GM23338 (cell line): ENCODE measurements around the gene MOXD1. TPM values are rescaled to one million over a fixed set of nuclear protein-coding genes. Genes with fewer than 3 reads are reported as not detected.

Experiments
- ATAC-seq: fragments of 200-7000 bp; cut with Tn5 transposase; 3 replicates; pipeline ENCODE4 v1.9.1; 2020
- DNase-seq: peaks from one replicate; pipeline ENCODE4 v3.0.0-alpha.2; 2015; ENCODE audit warnings: low spot score
- H2AFZ ChIP-seq: fragments of 200-600 bp; sonication (generic); 2 replicates; pipeline ENCODE4 v1.8.0; 2016; ENCODE audit warnings: antibody characterized with exemption, mild to moderate bottlenecking, moderate library complexity
- H3F3A ChIP-seq: fragments of 200-600 bp; sonication (generic); replicated peaks from 2 replicates; pipeline ENCODE4 v1.8.0; 2017; ENCODE audit warnings: antibody characterized with exemption, mixed run types, low read depth
- H3K27ac ChIP-seq: fragments of 200-600 bp; sonication (generic); 2 replicates; pipeline ENCODE4 v1.6.1; 2016; ENCODE audit warnings: low read depth
- H3K27me3 ChIP-seq: fragments of 200-600 bp; sonication (generic); 2 replicates; pipeline ENCODE4 v1.8.0; 2016; ENCODE audit warnings: mild to moderate bottlenecking, mixed run types, moderate library complexity; ENCODE audit not compliant: insufficient read depth
- H3K36me3 ChIP-seq: fragments of 200-600 bp; sonication (generic); 2 replicates; pipeline ENCODE4 v1.8.0; 2016; ENCODE audit warnings: mild to moderate bottlenecking; ENCODE audit not compliant: insufficient read depth
- H3K4me1 ChIP-seq: fragments of 200-600 bp; sonication (generic); 2 replicates; pipeline ENCODE4 v1.8.0; 2016; ENCODE audit warnings: mild to moderate bottlenecking, moderate library complexity; ENCODE audit not compliant: insufficient read depth
- H3K4me2 ChIP-seq: fragments of 200-600 bp; sonication (generic); 2 replicates; pipeline ENCODE4 v1.7.1; 2017; ENCODE audit warnings: mixed run types
- H3K4me3 ChIP-seq: fragments of 200-600 bp; sonication (generic); 2 replicates; pipeline ENCODE4 v1.6.1; 2016; ENCODE audit warnings: mixed run types
- H3K79me2 ChIP-seq: fragments of 200-600 bp; sonication (generic); replicated peaks from 2 replicates; pipeline ENCODE4 v1.8.0; 2017; ENCODE audit warnings: mild to moderate bottlenecking; ENCODE audit not compliant: insufficient read depth
- H3K9me2 ChIP-seq: fragments of 200-600 bp; sonication (generic); 2 replicates; pipeline ENCODE4 v1.8.0; 2017; ENCODE audit not compliant: insufficient read depth
- H4K20me1 ChIP-seq: fragments of 200-600 bp; sonication (generic); replicated peaks from 2 replicates; pipeline ENCODE4 v1.8.0; 2017; ENCODE audit warnings: mild to moderate bottlenecking; ENCODE audit not compliant: insufficient read depth
- H3K27ac Mint-ChIP-seq: 2 replicates; pipeline ENCODE4 v1.8.0; 2020; ENCODE audit warnings: inconsistent platforms, mild to moderate bottlenecking, moderate library complexity, mixed read lengths
- H3K27me3 Mint-ChIP-seq: 3 replicates; pipeline ENCODE4 v1.8.0; 2022; ENCODE audit warnings: low read depth, mild to moderate bottlenecking, moderate library complexity, mixed read lengths, inconsistent platforms; ENCODE audit not compliant: insufficient read depth, poor library complexity
- H3K36me3 Mint-ChIP-seq: 3 replicates; pipeline ENCODE4 v1.8.0; 2021; ENCODE audit warnings: low read depth, mild to moderate bottlenecking, inconsistent platforms, moderate library complexity, mixed read lengths
- H3K4me1 Mint-ChIP-seq: 3 replicates; pipeline ENCODE4 v1.8.0; 2020; ENCODE audit warnings: mild to moderate bottlenecking, inconsistent platforms, mixed read lengths
- H3K4me3 Mint-ChIP-seq: 3 replicates; pipeline ENCODE4 v1.8.0; 2021; ENCODE audit warnings: moderate library complexity, mild to moderate bottlenecking, inconsistent platforms, mixed read lengths
- H3K9me3 Mint-ChIP-seq: 3 replicates; pipeline ENCODE4 v1.8.0; 2020; ENCODE audit warnings: moderate library complexity, mild to moderate bottlenecking, inconsistent platforms, mixed read lengths
- CREB1 ChIP-seq: fragments of 250-450 bp; sonication (Bioruptor Pico); IDR thresholded peaks from 2 replicates; pipeline ENCODE4 v1.5.0; 2020; ENCODE audit warnings: low read depth, mild to moderate bottlenecking, moderate library complexity
- ETS1 ChIP-seq: IDR thresholded peaks from 2 replicates; pipeline ENCODE4 v1.6.1; 2016; ENCODE audit warnings: antibody characterized with exemption
- EZH2 ChIP-seq: fragments of 200-600 bp; sonication (generic); IDR thresholded peaks from one replicate; pipeline ENCODE4 v1.8.0; 2017; ENCODE audit warnings: antibody characterized with exemption, mild to moderate bottlenecking, low read depth; ENCODE audit not compliant: unreplicated experiment
- EZH2phosphoT487 ChIP-seq: fragments of 200-600 bp; sonication (generic); IDR thresholded peaks from one replicate; pipeline ENCODE4 v1.8.1; 2018; ENCODE audit warnings: antibody characterized with exemption; ENCODE audit not compliant: unreplicated experiment
- JUNB ChIP-seq: IDR thresholded peaks from one replicate; pipeline ENCODE4 v1.6.1; 2016; ENCODE audit warnings: antibody characterized with exemption; ENCODE audit not compliant: unreplicated experiment
- NANOG ChIP-seq: IDR thresholded peaks from 2 replicates; pipeline ENCODE4 v1.6.1; 2016; ENCODE audit warnings: antibody characterized with exemption, borderline replicate concordance
- POLR2AphosphoS5 ChIP-seq: IDR thresholded peaks from 2 replicates; pipeline ENCODE4 v1.6.1; 2016; ENCODE audit warnings: antibody characterized with exemption, low read depth
- REST ChIP-seq: IDR thresholded peaks from one replicate; pipeline ENCODE4 v1.6.1; 2018; ENCODE audit warnings: antibody characterized with exemption; ENCODE audit not compliant: unreplicated experiment
- STAT1 ChIP-seq: IDR thresholded peaks from one replicate; pipeline ENCODE4 v1.6.1; 2016; ENCODE audit warnings: antibody characterized with exemption; ENCODE audit not compliant: unreplicated experiment
- ZNF114 ChIP-seq: fragments of 250-450 bp; sonication (Bioruptor Pico); IDR thresholded peaks from 2 replicates; pipeline ENCODE4 v1.5.0; 2020; ENCODE audit warnings: mild to moderate bottlenecking, moderate library complexity
- ZNF331 ChIP-seq: fragments of 250-450 bp; sonication (Bioruptor Pico); IDR thresholded peaks from 2 replicates; pipeline ENCODE4 v1.5.0; 2020; ENCODE audit warnings: low read depth, mild to moderate bottlenecking, moderate library complexity
- ZNF462 ChIP-seq: fragments of 250-450 bp; sonication (Bioruptor Pico); IDR thresholded peaks from 2 replicates; pipeline ENCODE4 v1.5.0; 2020; ENCODE audit warnings: mild to moderate bottlenecking, moderate library complexity
- polyA plus RNA-seq: library from polyadenylated mRNA; unstranded; fragments of >200 nt; fragmentation: Nextera tagmentation; extraction: Ambion mirVana; gene quantifications from 2 replicates; pipeline ENCODE4 v1.2.1, GENCODE V29; 2016
- total RNA-seq: library from RNA; depleted of rRNA; stranded (reverse); fragments of >200 nt; shearing (Covaris generic); gene quantifications from 2 replicates; pipeline ENCODE4 v1.2.3, GENCODE V29; 2014
- TF ChIP-seq, protein P1 (sequence below), 2 experiments: fragments of 200-600 bp in 1 of 2; sonication (generic) in 1 of 2; conservative IDR thresholded peaks; 2 replicates each; pipeline versions ENCODE4 v1.5.1 to v1.6.1; 2016 to 2017; ENCODE audit warnings: antibody characterized with exemption in 2 of 2, low read depth in 2 of 2, mild to moderate bottlenecking in 2 of 2, moderate library complexity in 1 of 2

MOXD1 gene
- total and polyA plus RNA-seq, 2 experiments from 2014 or later, result 1.7 to 4.3 TPM

- Histone ChIP-seq H2AFZ (peak overlapping the region; percentile 29; the same call in 1 of the 2 replicates), H3K27me3 (no peaks in the 10 kb centered on the region), H3K4me1 (peaks cover 5% of the 10 kb centered on the region), H3F3A (no peaks in the 10 kb centered on the region), H3K9me2 (no peaks in the 10 kb centered on the region), H3K79me2 (no peaks in the 10 kb centered on the region), H4K20me1 (no peaks in the 10 kb centered on the region), H3K36me3 (no peaks in the 10 kb centered on the region), H3K27ac (no peak overlapping the region), H3K4me3 (no peak overlapping the region), H3K4me2 (no peak overlapping the region)
- no peak for ATAC-seq
- Mint-ChIP-seq H3K9me3 (no peaks in the 10 kb centered on the region; the same call in 2 of the 3 replicates), H3K36me3 (no peaks in the 10 kb centered on the region), H3K27me3 (peaks cover 2% of the 10 kb centered on the region), H3K27ac (no peak overlapping the region), H3K4me3 (no peak overlapping the region), H3K4me1 (peaks cover 9% of the 10 kb centered on the region; the same call in 2 of the 3 replicates)
- TF ChIP-seq ZNF114 (CRISPR knock-in tag), result no peak
- no peak for TF ChIP-seq CREB1 (CRISPR knock-in tag)
- no peak for TF ChIP-seq ZNF462 (CRISPR knock-in tag)
- TF ChIP-seq STAT1, result no peak
- no peak for TF ChIP-seq ZNF331 (CRISPR knock-in tag)
- no peak for TF ChIP-seq NANOG
- TF ChIP-seq REST, result no peak
- no peak for TF ChIP-seq POLR2AphosphoS5
- no peak for TF ChIP-seq EZH2phosphoT487
- TF ChIP-seq ETS1, result no peak
- no peak for TF ChIP-seq EZH2
- TF ChIP-seq, protein P1, sequence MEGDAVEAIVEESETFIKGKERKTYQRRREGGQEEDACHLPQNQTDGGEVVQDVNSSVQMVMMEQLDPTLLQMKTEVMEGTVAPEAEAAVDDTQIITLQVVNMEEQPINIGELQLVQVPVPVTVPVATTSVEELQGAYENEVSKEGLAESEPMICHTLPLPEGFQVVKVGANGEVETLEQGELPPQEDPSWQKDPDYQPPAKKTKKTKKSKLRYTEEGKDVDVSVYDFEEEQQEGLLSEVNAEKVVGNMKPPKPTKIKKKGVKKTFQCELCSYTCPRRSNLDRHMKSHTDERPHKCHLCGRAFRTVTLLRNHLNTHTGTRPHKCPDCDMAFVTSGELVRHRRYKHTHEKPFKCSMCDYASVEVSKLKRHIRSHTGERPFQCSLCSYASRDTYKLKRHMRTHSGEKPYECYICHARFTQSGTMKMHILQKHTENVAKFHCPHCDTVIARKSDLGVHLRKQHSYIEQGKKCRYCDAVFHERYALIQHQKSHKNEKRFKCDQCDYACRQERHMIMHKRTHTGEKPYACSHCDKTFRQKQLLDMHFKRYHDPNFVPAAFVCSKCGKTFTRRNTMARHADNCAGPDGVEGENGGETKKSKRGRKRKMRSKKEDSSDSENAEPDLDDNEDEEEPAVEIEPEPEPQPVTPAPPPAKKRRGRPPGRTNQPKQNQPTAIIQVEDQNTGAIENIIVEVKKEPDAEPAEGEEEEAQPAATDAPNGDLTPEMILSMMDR (conservative IDR thresholded peaks at IDR 0.05; ENCODE audit: low read depth in 2 of 2), result no peak
- no peak for TF ChIP-seq JUNB
- DNase-seq, result no peak
Measured at GRCh38 chr6:132330759-132331158, 70.5 kb downstream of the MOXD1 start.
